RWPE2 (cell line): ENCODE data around the gene MANEA.

ENCODE experiments used
- ATAC-seq: fragments of 200-7000 bp; cut with Tn5 transposase; 3 replicates; pipeline ENCODE4 v1.9.1; 2021; ENCODE audit warnings: low read depth
- DNase-seq: peaks from one replicate; pipeline ENCODE4 v3.0.0-alpha.2; 2020; ENCODE audit warnings: low spot score
- H3K27ac ChIP-seq: fragments of 450-650 bp; 2 replicates; pipeline ENCODE4 v1.5.1; 2017; ENCODE audit warnings: mild to moderate bottlenecking; ENCODE audit not compliant: poor library complexity, severe bottlenecking
- H3K27me3 ChIP-seq: fragments of 250-450 bp; sonication (Bioruptor Pico); 2 replicates; pipeline ENCODE4 v1.5.1; 2021; ENCODE audit warnings: mild to moderate bottlenecking, moderate library complexity; ENCODE audit not compliant: insufficient read depth, poor library complexity, severe bottlenecking
- H3K36me3 ChIP-seq: fragments of 250-450 bp; sonication (Bioruptor Pico); 2 replicates; pipeline ENCODE4 v1.5.1; 2020; ENCODE audit warnings: low read depth, mild to moderate bottlenecking, moderate library complexity
- H3K4me1 ChIP-seq: fragments of 250-450 bp; sonication (Bioruptor Pico); 2 replicates; pipeline ENCODE4 v1.5.1; 2021; ENCODE audit warnings: mild to moderate bottlenecking, moderate library complexity; ENCODE audit not compliant: insufficient read depth, poor library complexity, severe bottlenecking
- H3K4me3 ChIP-seq: fragments of 250-450 bp; sonication (Bioruptor Pico); 2 replicates; pipeline ENCODE4 v1.5.1; 2021; ENCODE audit warnings: mild to moderate bottlenecking, moderate library complexity; ENCODE audit not compliant: severe bottlenecking
- H3K9me3 ChIP-seq: fragments of 250-450 bp; sonication (Bioruptor Pico); 2 replicates; pipeline ENCODE4 v1.5.1; 2021; ENCODE audit warnings: mild to moderate bottlenecking, moderate library complexity; ENCODE audit not compliant: severe bottlenecking
- TF ChIP-seq, protein P1 (sequence below): fragments of 450-650 bp; IDR thresholded peaks from one replicate; pipeline ENCODE4 v1.5.1; 2017; ENCODE audit warnings: mild to moderate bottlenecking, moderate library complexity; ENCODE audit not compliant: poor library complexity, severe bottlenecking

MANEA gene, protein sequence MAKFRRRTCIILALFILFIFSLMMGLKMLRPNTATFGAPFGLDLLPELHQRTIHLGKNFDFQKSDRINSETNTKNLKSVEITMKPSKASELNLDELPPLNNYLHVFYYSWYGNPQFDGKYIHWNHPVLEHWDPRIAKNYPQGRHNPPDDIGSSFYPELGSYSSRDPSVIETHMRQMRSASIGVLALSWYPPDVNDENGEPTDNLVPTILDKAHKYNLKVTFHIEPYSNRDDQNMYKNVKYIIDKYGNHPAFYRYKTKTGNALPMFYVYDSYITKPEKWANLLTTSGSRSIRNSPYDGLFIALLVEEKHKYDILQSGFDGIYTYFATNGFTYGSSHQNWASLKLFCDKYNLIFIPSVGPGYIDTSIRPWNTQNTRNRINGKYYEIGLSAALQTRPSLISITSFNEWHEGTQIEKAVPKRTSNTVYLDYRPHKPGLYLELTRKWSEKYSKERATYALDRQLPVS

DNA sequence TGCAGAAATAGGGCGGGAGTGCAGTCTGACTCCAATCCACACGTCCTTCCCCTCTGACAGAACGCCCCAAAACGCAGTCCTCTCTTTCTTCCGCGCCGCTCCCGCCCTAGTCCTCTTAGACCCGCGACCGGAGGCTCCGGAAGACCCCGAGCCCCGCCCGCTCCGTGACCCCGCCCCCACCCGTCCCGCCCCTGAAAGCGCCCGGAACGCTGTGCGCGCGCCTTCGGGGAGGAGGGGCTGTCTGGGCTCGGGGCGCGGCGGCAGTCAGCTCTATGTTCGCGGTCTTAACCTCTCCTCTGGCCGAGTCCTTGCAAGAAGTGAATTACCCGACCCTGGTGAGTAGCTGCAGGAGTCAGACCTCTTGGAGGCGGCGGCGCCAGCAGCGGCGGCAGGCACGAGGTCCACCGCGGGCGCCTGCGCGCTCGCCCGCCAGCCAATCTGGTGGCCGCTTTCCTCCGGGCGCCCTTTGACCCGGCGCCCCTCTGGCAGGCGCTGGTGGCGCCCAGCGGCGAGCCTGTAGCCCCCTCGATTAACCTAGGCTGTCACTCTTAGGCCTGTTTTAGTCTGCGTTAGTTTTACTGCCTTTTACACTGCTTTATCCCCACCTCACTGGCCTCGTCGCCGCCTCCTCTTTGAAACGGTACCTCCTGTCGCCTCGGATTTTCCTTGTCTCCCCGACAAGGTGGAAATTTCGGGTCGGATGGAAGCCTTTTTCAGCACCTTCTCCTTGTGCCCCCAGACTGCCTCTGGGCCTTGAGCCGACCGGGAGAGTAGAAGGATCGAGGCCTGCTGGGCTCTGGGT lies at the start of gene MANEA:
TSS of gene MANEA (plus strand) at position 232 of the 802 bp plus-strand sequence. CDS start 8,905 bp downstream, outside the sequence.
- TF ChIP-seq, protein P1, sequence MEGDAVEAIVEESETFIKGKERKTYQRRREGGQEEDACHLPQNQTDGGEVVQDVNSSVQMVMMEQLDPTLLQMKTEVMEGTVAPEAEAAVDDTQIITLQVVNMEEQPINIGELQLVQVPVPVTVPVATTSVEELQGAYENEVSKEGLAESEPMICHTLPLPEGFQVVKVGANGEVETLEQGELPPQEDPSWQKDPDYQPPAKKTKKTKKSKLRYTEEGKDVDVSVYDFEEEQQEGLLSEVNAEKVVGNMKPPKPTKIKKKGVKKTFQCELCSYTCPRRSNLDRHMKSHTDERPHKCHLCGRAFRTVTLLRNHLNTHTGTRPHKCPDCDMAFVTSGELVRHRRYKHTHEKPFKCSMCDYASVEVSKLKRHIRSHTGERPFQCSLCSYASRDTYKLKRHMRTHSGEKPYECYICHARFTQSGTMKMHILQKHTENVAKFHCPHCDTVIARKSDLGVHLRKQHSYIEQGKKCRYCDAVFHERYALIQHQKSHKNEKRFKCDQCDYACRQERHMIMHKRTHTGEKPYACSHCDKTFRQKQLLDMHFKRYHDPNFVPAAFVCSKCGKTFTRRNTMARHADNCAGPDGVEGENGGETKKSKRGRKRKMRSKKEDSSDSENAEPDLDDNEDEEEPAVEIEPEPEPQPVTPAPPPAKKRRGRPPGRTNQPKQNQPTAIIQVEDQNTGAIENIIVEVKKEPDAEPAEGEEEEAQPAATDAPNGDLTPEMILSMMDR = no peak
- peak; percentile 79 for DNase-seq
- Histone ChIP-seq H3K27me3 (no peaks in the 10 kb centered on the region), H3K27ac (peak within 1 kb of the TSS; percentile 90), H3K36me3 (no peaks in the 10 kb centered on the region), H3K9me3 (no peaks in the 10 kb centered on the region), H3K4me1 (peaks cover 15% of the 10 kb centered on the region), H3K4me3 (peak within 1 kb of the TSS; percentile 59)
- ATAC-seq = peak; percentile 94

DNA sequence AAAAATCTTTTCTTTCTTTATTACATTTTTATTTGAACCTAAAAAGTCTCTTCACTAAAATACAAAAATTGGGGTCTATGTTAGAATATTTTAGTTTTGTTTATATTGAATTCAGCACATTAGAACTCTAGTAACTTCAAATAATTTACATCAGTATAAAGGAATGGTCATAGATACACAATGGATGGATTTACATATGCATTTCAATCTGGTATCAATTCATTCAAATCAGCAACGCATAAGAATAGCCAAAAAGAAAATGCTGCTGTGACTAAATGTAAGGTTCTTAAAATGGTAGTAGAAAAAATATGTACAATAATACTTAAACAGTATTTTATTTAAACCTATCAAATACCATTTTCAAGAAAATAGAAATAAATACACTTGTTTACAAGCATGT lies 47.6 kb upstream of the MANEA start:
- Histone ChIP-seq H3K36me3 (no peaks in the 10 kb centered on the region), H3K27ac (no peak overlapping the region), H3K9me3 (no peaks in the 10 kb centered on the region), H3K4me3 (no peak overlapping the region), H3K27me3 (no peaks in the 10 kb centered on the region), H3K4me1 (no peaks in the 10 kb centered on the region)
- no peak for DNase-seq
- ATAC-seq = no peak
- TF ChIP-seq, protein P1 = no peak

DNA sequence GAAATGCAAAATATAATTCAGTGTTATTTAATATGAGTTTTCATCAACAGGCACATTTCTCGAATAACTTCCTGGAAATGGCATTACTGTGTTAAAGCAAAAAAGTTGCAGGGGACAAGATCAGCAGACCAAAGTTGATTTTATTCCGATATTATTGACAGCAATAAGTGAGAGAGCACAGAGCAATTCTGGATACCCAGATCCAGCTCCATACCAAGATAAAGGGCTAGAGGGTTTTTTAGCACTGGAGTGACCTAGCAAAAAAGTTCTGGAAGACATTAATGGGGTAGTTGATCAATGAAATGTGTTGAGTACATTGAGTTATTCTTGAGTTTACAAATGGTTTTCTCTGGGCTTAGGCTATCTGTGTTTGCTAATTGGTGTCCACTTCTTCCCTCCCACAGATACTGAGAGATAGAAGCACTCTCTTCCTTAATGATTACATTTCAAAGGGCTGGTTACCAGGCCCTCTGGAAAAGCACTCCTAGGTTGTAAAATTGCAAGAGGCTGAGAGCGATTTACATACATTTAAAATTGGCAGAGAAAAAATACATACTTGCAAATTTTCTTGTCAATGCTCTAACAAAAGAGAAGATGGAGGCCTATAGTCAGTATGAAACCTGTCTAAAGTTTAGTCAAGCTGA lies 47.0 kb upstream of the MANEA start:
- no peak for DNase-seq
- no peaks in the 10 kb centered on the region for H3K4me1 ChIP-seq
- ATAC-seq = no peak
- H3K4me3 ChIP-seq = no peak overlapping the region
- TF ChIP-seq, protein P1 = no peak
- H3K36me3 ChIP-seq = no peaks in the 10 kb centered on the region
- no peaks in the 10 kb centered on the region for H3K27me3 ChIP-seq
- H3K27ac ChIP-seq = no peak overlapping the region
- H3K9me3 ChIP-seq = no peaks in the 10 kb centered on the region

DNA sequence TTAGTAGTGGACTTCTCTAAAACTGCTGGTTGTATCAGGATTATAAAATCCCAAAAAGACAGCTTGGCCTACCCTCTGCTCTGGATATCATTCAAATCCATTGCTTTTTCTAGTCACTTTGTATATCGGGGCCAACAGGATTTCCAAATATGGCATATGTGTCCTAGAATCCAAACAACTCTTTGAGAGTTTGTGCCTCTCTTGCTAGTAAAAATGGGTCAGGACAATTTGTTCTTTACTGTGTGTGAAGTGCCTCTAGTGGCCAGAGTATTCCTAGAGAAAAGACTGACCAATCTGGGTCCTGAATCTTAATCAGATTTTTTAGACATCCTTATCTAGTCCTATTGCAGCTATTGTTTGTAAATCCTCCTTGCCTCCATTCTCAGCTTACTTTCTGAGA lies 33.5 kb upstream of the MANEA start:
- Histone ChIP-seq H3K27ac (no peak overlapping the region), H3K9me3 (no peaks in the 10 kb centered on the region), H3K36me3 (no peaks in the 10 kb centered on the region), H3K4me1 (no peaks in the 10 kb centered on the region), H3K4me3 (no peak overlapping the region), H3K27me3 (no peaks in the 10 kb centered on the region)
- ATAC-seq = no peak
- TF ChIP-seq, protein P1 = peak; percentile 7
- no peak for DNase-seq
